Activated T-helper 1 cell treated with anti-CD3 and anti-CD28 coated beads, Interleukin-12 subunit alpha, Interleukin-12 subunit beta, Interleukin-2, Interleukin-4 antibody, amounts not matched to agents 30 ng/mL and 10 ng/mL and 1 ng/mL, durations not matched to agents 14 hours and 24 hours and 36 hours (primary cell): ENCODE data around the gene DLL1. TPM values are rescaled to one million over a fixed set of nuclear protein-coding genes. Genes with fewer than 3 reads are reported as not detected.

Experiments used
- DNase-seq: peaks from one replicate; pipeline ENCODE4 v3.0.0; 2021; ENCODE audit warnings: low spot score
- H3K27ac Mint-ChIP-seq: one replicate; pipeline ENCODE4 v1.8.0; 2021; ENCODE audit warnings: mild to moderate bottlenecking, mixed read lengths
- H3K27me3 Mint-ChIP-seq: one replicate; pipeline ENCODE4 v1.8.0; 2022; ENCODE audit warnings: mild to moderate bottlenecking, moderate library complexity, mixed read lengths; ENCODE audit not compliant: insufficient read depth
- H3K36me3 Mint-ChIP-seq: one replicate; pipeline ENCODE4 v1.8.0; 2021; ENCODE audit warnings: low read depth, mixed read lengths
- H3K4me1 Mint-ChIP-seq: one replicate; pipeline ENCODE4 v1.8.0; 2021; ENCODE audit warnings: low read depth, mixed read lengths
- H3K4me3 Mint-ChIP-seq: one replicate; pipeline ENCODE4 v1.8.0; 2021; ENCODE audit warnings: mild to moderate bottlenecking, moderate library complexity, mixed read lengths
- H3K9me3 Mint-ChIP-seq: one replicate; pipeline ENCODE4 v1.8.0; 2021; ENCODE audit warnings: mixed read lengths
- intact Hi-C: fragments of 100-400 bp; cut with micrococcal nuclease; formaldehyde crosslinking; loops from one replicate; pipeline ENCODE4 v1.15.1; 2024
- total RNA-seq: library from RNA; stranded (reverse); gene quantifications from 2 replicates; pipeline ENCODE4 v1.2.3, GENCODE V29; 2022

DLL1 gene
- total RNA-seq, 1 donor from 2014 or later, result not detected

DNA sequence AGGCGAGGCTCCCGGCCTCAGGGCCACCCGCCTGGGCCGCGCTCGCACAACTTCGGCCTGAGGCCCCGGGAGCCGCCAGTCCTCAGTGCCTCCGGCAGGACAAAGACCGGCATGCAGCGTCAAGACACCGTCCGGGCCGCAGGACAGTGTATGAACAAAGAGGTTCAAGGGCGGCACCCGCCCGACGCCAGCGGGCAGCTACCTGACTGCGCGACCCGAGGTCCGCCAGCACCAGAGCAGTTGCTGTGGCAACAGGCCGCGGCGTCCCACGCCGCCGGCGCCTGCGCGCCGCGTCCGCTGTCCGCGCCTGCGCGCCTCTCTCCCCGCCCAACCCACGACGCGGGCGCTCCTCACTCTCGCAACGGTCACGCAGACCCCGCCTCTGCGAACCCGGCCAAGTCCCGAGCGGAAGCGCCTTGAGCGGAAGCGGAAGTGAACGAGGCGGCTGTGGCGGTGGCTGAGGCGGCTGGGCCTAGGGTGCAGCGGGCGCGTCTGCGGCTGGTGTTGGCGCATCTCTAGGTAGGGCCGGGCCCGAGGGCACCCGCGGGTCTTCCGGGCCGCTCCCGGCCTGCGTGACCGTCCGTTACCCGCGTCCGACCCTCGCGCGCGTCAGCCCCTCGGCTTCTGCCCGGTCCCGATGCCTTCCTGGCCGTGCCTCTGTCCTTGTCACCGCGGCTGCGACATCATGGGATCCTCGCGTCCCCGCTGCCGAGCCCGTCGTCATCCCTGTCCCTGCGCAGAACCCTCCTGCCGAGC is 15.6 kb upstream of the DLL1 start, which contains the start of gene FAM120B:
TSS of gene FAM120B (plus strand) at position 435 of the 756 bp plus-strand sequence. CDS start 10,633 bp downstream, outside the sequence.
- Mint-ChIP-seq H3K4me1 (peaks cover 26% of the 10 kb centered on the region), H3K27me3 (peaks cover 32% of the 10 kb centered on the region), H3K36me3 (peaks cover 18% of the 10 kb centered on the region), H3K27ac (peak within 1 kb of the TSS; percentile 92), H3K4me3 (peak within 1 kb of the TSS; percentile 95), H3K9me3 (peaks cover 4% of the 10 kb centered on the region)
- intact Hi-C loops, result loop anchor here (1.0 to 10.0 kb wide), 13 partner anchors 13 to 752 kb away; partner anchors contain the start of genes C6orf120, PDCD2, TBP and WDR27
- DNase-seq, result peak; percentile 97

DNA sequence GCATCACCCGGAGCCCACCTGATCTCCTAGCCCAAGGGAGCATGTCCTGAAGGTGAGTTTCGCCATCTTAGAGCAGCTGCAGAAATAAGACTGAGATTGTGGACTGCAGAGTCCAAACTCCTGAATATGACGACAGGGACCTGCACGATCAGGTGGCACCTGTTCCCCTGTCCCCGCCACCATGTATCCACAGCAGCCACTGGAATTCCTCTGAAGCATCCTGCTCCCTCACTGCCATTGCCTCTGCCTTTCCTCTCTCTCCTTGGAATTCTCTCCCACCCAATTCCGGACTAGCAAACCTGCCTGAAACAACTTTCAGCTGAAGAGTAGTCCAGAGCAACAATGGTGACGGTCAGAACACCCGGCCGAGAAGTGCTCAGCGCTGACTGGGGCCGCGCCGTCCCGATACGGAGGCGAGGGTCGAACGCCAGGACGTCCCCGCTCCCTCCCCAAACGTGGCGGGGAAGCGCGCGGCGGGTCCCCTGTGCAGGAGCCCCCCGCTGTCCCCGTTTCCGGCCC is 15.0 kb upstream of the DLL1 start:
- H3K4me1 Mint-ChIP-seq, result peaks cover 26% of the 10 kb centered on the region
- H3K9me3 Mint-ChIP-seq, result peaks cover 6% of the 10 kb centered on the region
- intact Hi-C loops, result loop anchor here (1.0 to 10.0 kb wide), 13 partner anchors 13 to 751 kb away; partner anchors contain the start of genes C6orf120, PDCD2, TBP and WDR27
- no peak for DNase-seq
- H3K27me3 Mint-ChIP-seq, result peaks cover 36% of the 10 kb centered on the region
- H3K27ac Mint-ChIP-seq, result no peak overlapping the region
- H3K4me3 Mint-ChIP-seq, result peak overlapping the region; percentile 57
- peaks cover 16% of the 10 kb centered on the region for H3K36me3 Mint-ChIP-seq

DNA sequence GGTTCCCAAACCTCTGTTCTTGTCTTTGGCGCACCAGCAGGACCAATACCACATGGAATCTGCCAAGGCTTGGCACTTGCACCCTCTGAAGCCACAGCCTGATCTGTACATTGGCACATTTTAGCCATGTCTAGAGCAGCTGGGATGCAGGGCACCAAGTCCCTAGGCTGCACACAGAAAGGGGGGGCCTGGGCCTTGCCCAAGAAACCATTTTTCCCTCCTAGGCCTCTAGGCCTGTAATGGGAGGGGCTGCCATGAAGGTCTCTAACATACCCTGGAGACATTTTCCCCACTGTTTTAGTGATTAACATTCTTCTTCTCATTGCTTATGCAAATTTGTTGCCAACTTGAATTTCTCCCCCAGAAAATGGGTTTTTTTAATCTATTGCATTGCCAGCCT is 10.3 kb upstream of the DLL1 start:
- no peak for DNase-seq
- Mint-ChIP-seq H3K27me3 (peaks cover 68% of the 10 kb centered on the region), H3K9me3 (peaks cover 6% of the 10 kb centered on the region), H3K27ac (no peak overlapping the region), H3K4me3 (no peak overlapping the region), H3K4me1 (no peaks in the 10 kb centered on the region), H3K36me3 (no peaks in the 10 kb centered on the region)
- intact Hi-C loops, result loop anchor here (10.0 kb wide), 1 partner anchor 746 kb away; no protein-coding TSS in a partner anchor

GRCh38 chr6:170298688-170299087 is 7.8 kb upstream of the DLL1 start:
- Mint-ChIP-seq H3K9me3 (peaks cover 6% of the 10 kb centered on the region), H3K36me3 (no peaks in the 10 kb centered on the region), H3K4me1 (peaks cover 15% of the 10 kb centered on the region), H3K27ac (no peak overlapping the region), H3K27me3 (peaks cover 75% of the 10 kb centered on the region), H3K4me3 (no peak overlapping the region)
- intact Hi-C loops, result no loop called here
- no peak for DNase-seq

GRCh38 chr6:170297576-170298330 is 6.9 kb upstream of the DLL1 start:
- H3K27ac Mint-ChIP-seq, result no peak overlapping the region
- DNase-seq, result no peak
- no peak overlapping the region for H3K4me3 Mint-ChIP-seq
- peaks cover 6% of the 10 kb centered on the region for H3K9me3 Mint-ChIP-seq
- H3K36me3 Mint-ChIP-seq, result no peaks in the 10 kb centered on the region
- H3K4me1 Mint-ChIP-seq, result peaks cover 23% of the 10 kb centered on the region
- H3K27me3 Mint-ChIP-seq, result peaks cover 78% of the 10 kb centered on the region
- intact Hi-C loops, result no loop called here

DNA sequence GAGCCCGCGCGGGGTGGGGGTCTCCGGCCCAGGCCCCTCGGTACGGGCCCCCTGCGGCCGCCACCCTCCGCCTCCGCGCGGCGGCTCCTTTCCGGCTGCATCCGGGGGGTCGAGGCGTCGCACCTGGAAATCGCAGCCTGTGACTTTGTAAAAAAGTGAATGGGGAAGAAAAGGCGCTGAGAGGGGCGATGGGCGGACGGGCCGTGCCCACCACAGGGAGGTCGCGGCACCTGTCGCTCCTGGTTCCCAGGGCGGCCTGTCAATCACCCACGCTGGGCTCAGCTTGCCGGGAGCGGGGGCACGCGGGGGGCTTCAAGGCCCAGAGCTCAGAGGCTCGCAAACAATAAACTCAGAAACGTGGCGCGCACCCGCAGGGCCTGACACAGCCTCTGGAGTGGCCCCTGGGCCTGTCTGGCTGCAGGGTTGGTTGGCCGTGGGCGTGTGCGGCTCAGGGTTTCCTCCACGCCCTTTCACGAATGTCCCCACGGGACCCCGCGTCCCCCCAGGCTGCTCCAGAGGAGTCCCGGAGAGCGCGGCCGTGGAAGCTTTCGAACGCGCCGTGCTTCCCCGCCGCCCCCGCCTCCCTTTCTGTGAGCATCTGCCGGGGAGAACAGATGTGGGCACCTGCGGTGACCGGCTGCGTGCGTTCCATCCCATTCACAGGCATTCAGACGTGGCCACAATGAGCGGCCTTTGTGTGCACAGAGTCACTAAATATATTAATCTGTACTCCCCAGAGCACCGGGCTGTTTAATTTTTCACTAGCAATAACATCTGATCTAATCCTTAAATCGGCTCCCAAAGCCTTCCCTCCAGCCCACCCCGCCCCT is 6.1 kb upstream of the DLL1 start:
- Mint-ChIP-seq H3K36me3 (no peaks in the 10 kb centered on the region), H3K27ac (no peak overlapping the region), H3K4me3 (no peak overlapping the region), H3K27me3 (peaks cover 81% of the 10 kb centered on the region), H3K4me1 (peaks cover 31% of the 10 kb centered on the region), H3K9me3 (peaks cover 6% of the 10 kb centered on the region)
- intact Hi-C loops, result no loop called here
- DNase-seq, result no peak

DNA sequence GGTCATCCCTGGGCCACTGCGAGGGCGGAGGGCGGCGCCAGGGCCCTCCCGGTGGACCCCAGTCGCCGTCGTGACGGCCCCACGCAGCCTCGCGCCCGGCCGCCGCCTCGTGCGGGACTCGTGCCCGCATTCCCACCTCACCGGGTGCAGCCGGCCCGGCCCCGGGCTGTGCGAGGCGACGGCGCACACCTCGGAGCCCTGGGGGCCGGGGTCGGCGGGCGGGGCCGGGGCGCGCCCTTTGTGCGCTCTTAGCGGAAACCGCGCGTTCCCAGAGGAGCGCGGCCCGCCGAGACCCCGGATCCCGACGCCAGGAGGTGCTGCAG is 5.5 kb upstream of the DLL1 start:
- Mint-ChIP-seq H3K4me3 (no peak overlapping the region), H3K27ac (no peak overlapping the region), H3K9me3 (peaks cover under 1% of the 10 kb centered on the region), H3K27me3 (peaks cover 79% of the 10 kb centered on the region), H3K4me1 (peaks cover 36% of the 10 kb centered on the region), H3K36me3 (peaks cover 1% of the 10 kb centered on the region)
- intact Hi-C loops, result no loop called here
- DNase-seq, result no peak

- peaks cover 36% of the 10 kb centered on the region for H3K4me1 Mint-ChIP-seq
- peak overlapping the region; percentile 54 for H3K4me3 Mint-ChIP-seq
- DNase-seq, result no peak
- peaks cover 77% of the 10 kb centered on the region for H3K27me3 Mint-ChIP-seq
- no peak overlapping the region for H3K27ac Mint-ChIP-seq
- peaks cover 1% of the 10 kb centered on the region for H3K36me3 Mint-ChIP-seq
- H3K9me3 Mint-ChIP-seq, result no peaks in the 10 kb centered on the region
- intact Hi-C loops, result no loop called here
Observed at GRCh38 chr6:170295510-170296422, 4.9 kb upstream of the DLL1 start.

- DNase-seq, result no peak
- peaks cover 76% of the 10 kb centered on the region for H3K27me3 Mint-ChIP-seq
- H3K27ac Mint-ChIP-seq, result no peak overlapping the region
- no peaks in the 10 kb centered on the region for H3K9me3 Mint-ChIP-seq
- peak overlapping the region; percentile 11 for H3K4me3 Mint-ChIP-seq
- H3K36me3 Mint-ChIP-seq, result peaks cover 1% of the 10 kb centered on the region
- intact Hi-C loops, result loop anchor here (5.0 kb wide), 2 partner anchors 222 to 503 kb away; no protein-coding TSS in a partner anchor
- peaks cover 42% of the 10 kb centered on the region for H3K4me1 Mint-ChIP-seq
Observed at GRCh38 chr6:170294813-170295509, 4.1 kb upstream of the DLL1 start.

- intact Hi-C loops, result loop anchor here (5.0 kb wide), 2 partner anchors 223 to 502 kb away; no protein-coding TSS in a partner anchor
- Mint-ChIP-seq H3K4me3 (peak overlapping the region; percentile 11), H3K27me3 (peaks cover 70% of the 10 kb centered on the region), H3K4me1 (peaks cover 42% of the 10 kb centered on the region), H3K36me3 (peaks cover 1% of the 10 kb centered on the region), H3K9me3 (no peaks in the 10 kb centered on the region), H3K27ac (no peak overlapping the region)
- DNase-seq, result no peak
Observed at GRCh38 chr6:170294298-170294730, 3.4 kb upstream of the DLL1 start.
